Smooth muscle cell (in vitro differentiated cells): ENCODE measurements around the gene CERS4. TPM values are rescaled to one million over a fixed set of nuclear protein-coding genes. Genes with fewer than 3 reads are reported as not detected.

Experiments
- DNase-seq: peaks from one replicate; lab custom pipeline; 2025; ENCODE audit not compliant: unreplicated experiment; lab: John Stamatoyannopoulos, UW
- H2AFZ ChIP-seq: fragments of 200-600 bp; sonication (generic); 2 replicates; pipeline ENCODE4 v1.6.0; 2016; ENCODE audit warnings: antibody characterized with exemption, low read depth, mild to moderate bottlenecking
- H3F3A ChIP-seq: fragments of 200-600 bp; sonication (generic); 2 replicates; pipeline ENCODE4 v1.6.0; 2017; ENCODE audit warnings: antibody characterized with exemption, low read depth
- H3K27ac ChIP-seq: fragments of 200-600 bp; sonication (generic); 2 replicates; pipeline ENCODE4 v1.5.1; 2016; ENCODE audit warnings: low read depth, mild to moderate bottlenecking
- H3K27me3 ChIP-seq: fragments of 200-600 bp; sonication (generic); 2 replicates; pipeline ENCODE4 v1.6.1; 2016; ENCODE audit warnings: low read depth, mild to moderate bottlenecking
- H3K36me3 ChIP-seq: fragments of 200-600 bp; sonication (generic); 2 replicates; pipeline ENCODE4 v1.5.1; 2016; ENCODE audit warnings: low read depth
- H3K4me1 ChIP-seq: fragments of 200-600 bp; sonication (generic); 2 replicates; pipeline ENCODE4 v1.5.1; 2016; ENCODE audit warnings: low read depth
- H3K4me2 ChIP-seq: fragments of 200-600 bp; sonication (generic); 2 replicates; pipeline ENCODE4 v1.6.0; 2016; ENCODE audit warnings: mild to moderate bottlenecking
- H3K4me3 ChIP-seq: fragments of 200-600 bp; sonication (generic); 2 replicates; pipeline ENCODE4 v1.5.1; 2016; ENCODE audit warnings: mild to moderate bottlenecking
- H3K79me2 ChIP-seq: fragments of 200-600 bp; sonication (generic); 2 replicates; pipeline ENCODE4 v1.6.0; 2016; ENCODE audit warnings: low read depth, mild to moderate bottlenecking
- H3K9ac ChIP-seq: fragments of 200-600 bp; sonication (generic); 2 replicates; pipeline ENCODE4 v1.6.0; 2016; ENCODE audit warnings: low read depth
- H3K9me3 ChIP-seq: fragments of 200-600 bp; sonication (generic); replicated peaks from 2 replicates; pipeline ENCODE4 v1.5.1; 2016; ENCODE audit warnings: low read depth
- H4K20me1 ChIP-seq: fragments of 200-600 bp; sonication (generic); 2 replicates; pipeline ENCODE4 v1.6.0; 2016; ENCODE audit warnings: low read depth
- CTCF ChIP-seq: fragments of 200-600 bp; sonication (generic); IDR thresholded peaks from 2 replicates; pipeline ENCODE4 v1.5.1; 2017; ENCODE audit warnings: borderline replicate concordance, mild to moderate bottlenecking, antibody characterized with exemption; ENCODE audit not compliant: insufficient read depth, poor library complexity, severe bottlenecking
- WGBS: methylation state at CpG from one replicate; pipeline ENCODE4 v1.1.7; 2016; ENCODE audit warnings: low lambda C conversion rate; 5-methylcytosine and 5-hydroxymethylcytosine counted together
- polyA plus RNA-seq: library from polyadenylated mRNA; unstranded; fragments of >200 nt; fragmentation: Nextera tagmentation; extraction: Ambion mirVana; gene quantifications from 2 replicates; pipeline ENCODE4 v1.2.1, GENCODE V29; 2016
- total RNA-seq: library from RNA; depleted of rRNA; stranded (reverse); fragments of >200 nt; gene quantifications from 2 replicates; pipeline ENCODE4 v1.2.3, GENCODE V29; 2014

CERS4 gene
- total and polyA plus RNA-seq, 2 experiments from 2014 or later, result 19.9 to 20.9 TPM

GRCh38 chr19:8212916-8213315, 3.7 kb downstream of the CERS4 start:
- no peak overlapping the region for H3K4me3 ChIP-seq
- no peak overlapping the region for H3K4me2 ChIP-seq
- WGBS, result 94% methylated on average over 6 of the region's 6 CpGs
- H3K27ac ChIP-seq, result no peak overlapping the region
- no peak overlapping the region for H2AFZ ChIP-seq
- peaks cover 11% of the 10 kb centered on the region for H3K4me1 ChIP-seq
- DNase-seq, result no peak
- H3K27me3 ChIP-seq, result no peaks in the 10 kb centered on the region
- H3K9ac ChIP-seq, result no peak overlapping the region
- H3K9me3 ChIP-seq, result no peaks in the 10 kb centered on the region
- H3K36me3 ChIP-seq, result no peaks in the 10 kb centered on the region
- peaks cover 24% of the 10 kb centered on the region for H3K79me2 ChIP-seq
- TF ChIP-seq CTCF, result no peak
- no peaks in the 10 kb centered on the region for H3F3A ChIP-seq
- H4K20me1 ChIP-seq, result peaks cover 57% of the 10 kb centered on the region

GRCh38 chr19:8213827-8214672, 4.9 kb downstream of the CERS4 start:
- Histone ChIP-seq H3K79me2 (peaks cover 24% of the 10 kb centered on the region), H3K36me3 (no peaks in the 10 kb centered on the region), H3K4me3 (no peak overlapping the region), H4K20me1 (peaks cover 68% of the 10 kb centered on the region), H3K4me2 (no peak overlapping the region), H3K9ac (no peak overlapping the region), H3F3A (no peaks in the 10 kb centered on the region), H2AFZ (no peak overlapping the region), H3K27me3 (no peaks in the 10 kb centered on the region), H3K9me3 (no peaks in the 10 kb centered on the region), H3K4me1 (peaks cover 4% of the 10 kb centered on the region), H3K27ac (no peak overlapping the region)
- no peak for DNase-seq
- WGBS, result 98% methylated on average over 5 of the region's 5 CpGs
- TF ChIP-seq CTCF, result no peak

GRCh38 chr19:8214802-8215201, 5.6 kb downstream of the CERS4 start:
- H3K79me2 ChIP-seq, result peaks cover 24% of the 10 kb centered on the region
- peaks cover 70% of the 10 kb centered on the region for H4K20me1 ChIP-seq
- no peaks in the 10 kb centered on the region for H3K36me3 ChIP-seq
- 84% methylated on average over 5 of the region's 6 CpGs for WGBS
- no peak overlapping the region for H2AFZ ChIP-seq
- no peak overlapping the region for H3K4me3 ChIP-seq
- H3K27me3 ChIP-seq, result no peaks in the 10 kb centered on the region
- no peaks in the 10 kb centered on the region for H3F3A ChIP-seq
- no peak overlapping the region for H3K9ac ChIP-seq
- H3K4me2 ChIP-seq, result no peak overlapping the region
- DNase-seq, result no peak
- no peak for TF ChIP-seq CTCF
- H3K4me1 ChIP-seq, result peaks cover 4% of the 10 kb centered on the region
- H3K9me3 ChIP-seq, result no peaks in the 10 kb centered on the region
- no peak overlapping the region for H3K27ac ChIP-seq

GRCh38 chr19:8215783-8216182, 6.6 kb downstream of the CERS4 start:
- no peaks in the 10 kb centered on the region for H3K36me3 ChIP-seq
- no peak overlapping the region for H3K27ac ChIP-seq
- H3K4me2 ChIP-seq, result no peak overlapping the region
- H3K9me3 ChIP-seq, result no peaks in the 10 kb centered on the region
- 97% methylated on average over 4 of the region's 4 CpGs for WGBS
- H4K20me1 ChIP-seq, result peaks cover 63% of the 10 kb centered on the region
- no peak for TF ChIP-seq CTCF
- H3K9ac ChIP-seq, result no peak overlapping the region
- DNase-seq, result no peak
- peaks cover 17% of the 10 kb centered on the region for H3K79me2 ChIP-seq
- peaks cover under 1% of the 10 kb centered on the region for H3K4me1 ChIP-seq
- no peaks in the 10 kb centered on the region for H3F3A ChIP-seq
- H3K4me3 ChIP-seq, result no peak overlapping the region
- H2AFZ ChIP-seq, result no peak overlapping the region
- H3K27me3 ChIP-seq, result no peaks in the 10 kb centered on the region
